Measurements from ENCODE around the gene GPR142. TPM values are rescaled to one million over a fixed set of nuclear protein-coding genes. Genes with fewer than 3 reads are reported as not detected.

Gene GPR142
- total RNA-seq, 1 experiment from 2014 or later = not detected

- no peak for DNase-seq (ENCODE audit: low spot score)
- H3K36me3 Mint-ChIP-seq = 0 out of 2 replicates have a peak, but pooled peaks cover 3% of the 10 kb centered on the region
- peaks cover 8% of the 10 kb centered on the region for H3K27me3 Mint-ChIP-seq (ENCODE audit: low read depth)
- H3K4me3 Mint-ChIP-seq = no peak overlapping the region
- H3K4me1 Mint-ChIP-seq = peaks cover 21% of the 10 kb centered on the region
- TF ChIP-seq ATF3 (CRISPR knock-in tag; conservative IDR thresholded peaks at IDR 0.05) (no peak), USF2 (CRISPR knock-in tag; IDR thresholded peaks at IDR 0.05) (peak; percentile 43; the same call in 1 of the 2 replicates)
- CTCF ChIA-PET = interaction anchor here (0.6 to 4.8 kb wide), 12 partner anchors 13 to 330 kb away, joined by 3 to 28 read pairs (median 4); partner anchors contain the start of gene BTBD17
- peaks cover 6% of the 10 kb centered on the region; the same call in 1 of the 2 replicates for H3K9me3 Mint-ChIP-seq
- no peak for ATAC-seq
- no peak overlapping the region for H3K27ac Mint-ChIP-seq
- POLR2A ChIA-PET = no interaction called here
Observed at GRCh38 chr17:74332017-74332650, 35.2 kb upstream of the GPR142 start.

GRCh38 chr17:74332763-74333283, 34.5 kb upstream of the GPR142 start:
- Mint-ChIP-seq H3K4me3 (no peak overlapping the region), H3K27ac (no peak overlapping the region), H3K27me3 (ENCODE audit: low read depth) (peaks cover 1% of the 10 kb centered on the region), H3K9me3 (peaks cover 6% of the 10 kb centered on the region; the same call in 1 of the 2 replicates), H3K4me1 (peaks cover 21% of the 10 kb centered on the region), H3K36me3 (0 out of 2 replicates have a peak, but pooled peaks cover 3% of the 10 kb centered on the region)
- TF ChIP-seq IRF2 (CRISPR knock-in tag; IDR thresholded peaks at IDR 0.05; ENCODE audit: borderline replicate concordance, low read depth) (no peak), MYBL2 (CRISPR knock-in tag; IDR thresholded peaks at IDR 0.05) (no peak), FOXJ3 (CRISPR knock-in tag; IDR thresholded peaks at IDR 0.05; ENCODE audit: borderline replicate concordance) (no peak), STAT6 (CRISPR knock-in tag; conservative IDR thresholded peaks at IDR 0.05; ENCODE audit: low read depth) (no peak), E2F5 (CRISPR knock-in tag; IDR thresholded peaks at IDR 0.05) (no peak)
- no peak for DNase-seq (ENCODE audit: low spot score)
- 0 out of 2 replicates have a peak, but pooled peaks have one; percentile 18 for ATAC-seq
- POLR2A ChIA-PET = no interaction called here
- CTCF ChIA-PET = interaction anchor here (0.6 to 4.8 kb wide), 12 partner anchors 13 to 329 kb away, joined by 3 to 28 read pairs (median 4); partner anchors contain the start of gene BTBD17

GRCh38 chr17:74334393-74335039, 32.8 kb upstream of the GPR142 start:
- no peak overlapping the region for H3K4me3 Mint-ChIP-seq
- TF ChIP-seq TEAD1 (CRISPR knock-in tag; IDR thresholded peaks at IDR 0.05) = no peak
- no peak for TF ChIP-seq FOXP4 (CRISPR knock-in tag; IDR thresholded peaks at IDR 0.05)
- TF ChIP-seq CTCF (IDR thresholded peaks at IDR 0.05) = no peak
- TF ChIP-seq ZNF512 (CRISPR knock-in tag; IDR thresholded peaks at IDR 0.05; ENCODE audit: borderline replicate concordance) = no peak
- TF ChIP-seq OVOL2 (CRISPR knock-in tag; IDR thresholded peaks at IDR 0.05; ENCODE audit: borderline replicate concordance) = no peak
- no peak for TF ChIP-seq STAT6 (CRISPR knock-in tag; conservative IDR thresholded peaks at IDR 0.05; ENCODE audit: low read depth)
- no peak for TF ChIP-seq TP53 (CRISPR knock-in tag; IDR thresholded peaks at IDR 0.05)

More at GRCh38 chr17:74334393-74335039, 32.8 kb upstream of the GPR142 start:
- ATAC-seq (no peak), DNase-seq (ENCODE audit: low spot score) (no peak)
- Mint-ChIP-seq H3K27me3 (ENCODE audit: low read depth) (no peaks in the 10 kb centered on the region; the same call in 1 of the 2 replicates), H3K27ac (no peak overlapping the region), H3K9me3 (peaks cover 6% of the 10 kb centered on the region; the same call in 1 of the 2 replicates), H3K36me3 (0 out of 2 replicates have a peak, but pooled peaks cover 3% of the 10 kb centered on the region), H3K4me1 (peaks cover 15% of the 10 kb centered on the region)
- CTCF ChIA-PET = interaction anchor here (0.5 to 4.8 kb wide), 7 partner anchors 11 to 50 kb away, joined by 3 to 28 read pairs (median 3); partner anchors contain the start of gene BTBD17
- POLR2A ChIA-PET = no interaction called here
